ENCODE measurements around the gene COL4A6. TPM values are rescaled to one million over a fixed set of nuclear protein-coding genes. Genes with fewer than 3 reads are reported as not detected.

The COL4A6 gene
- total RNA-seq, 1 donor from 2014 or later = 4.1 TPM

- no peak for TF ChIP-seq CTCF (IDR thresholded peaks at IDR 0.05)
- H3K9me3 Mint-ChIP-seq (ENCODE audit: low read depth) = no peaks in the 10 kb centered on the region
- DNase-seq (ENCODE audit: low spot score) = no peak
- peaks cover 77% of the 10 kb centered on the region for H3K4me1 Mint-ChIP-seq (ENCODE audit: low read depth)
- peak overlapping the region; percentile 47 for H3K4me3 Mint-ChIP-seq (ENCODE audit: unreplicated experiment)
- no peaks in the 10 kb centered on the region for H3K36me3 Mint-ChIP-seq (ENCODE audit: low read depth)
- peak overlapping the region; percentile 93 for H3K27ac Mint-ChIP-seq (ENCODE audit: unreplicated experiment)
- no peaks in the 10 kb centered on the region for H3K27me3 Mint-ChIP-seq (ENCODE audit: low read depth)
These were observed 26.4 kb upstream of the COL4A6 start for GRCh38 chrX:108464604-108465003.

- Mint-ChIP-seq H3K27me3 (ENCODE audit: low read depth) (no peaks in the 10 kb centered on the region), H3K4me1 (ENCODE audit: low read depth) (peaks cover 27% of the 10 kb centered on the region), H3K27ac (ENCODE audit: unreplicated experiment) (no peak overlapping the region), H3K36me3 (ENCODE audit: low read depth) (peaks cover 2% of the 10 kb centered on the region), H3K9me3 (ENCODE audit: low read depth) (peaks cover 16% of the 10 kb centered on the region), H3K4me3 (ENCODE audit: unreplicated experiment) (no peak overlapping the region)
- DNase-seq (ENCODE audit: low spot score) = no peak
- TF ChIP-seq CTCF (IDR thresholded peaks at IDR 0.05) = no peak
These were observed 18.8 kb upstream of the COL4A6 start for GRCh38 chrX:108456971-108457477.

- no peak for TF ChIP-seq CTCF (IDR thresholded peaks at IDR 0.05)
- H3K4me1 Mint-ChIP-seq (ENCODE audit: low read depth) = peaks cover 17% of the 10 kb centered on the region
- peak overlapping the region; percentile 17 for H3K27ac Mint-ChIP-seq (ENCODE audit: unreplicated experiment)
- no peak overlapping the region for H3K4me3 Mint-ChIP-seq (ENCODE audit: unreplicated experiment)
- peaks cover 16% of the 10 kb centered on the region for H3K9me3 Mint-ChIP-seq (ENCODE audit: low read depth)
- no peak for DNase-seq (ENCODE audit: low spot score)
- peaks cover 2% of the 10 kb centered on the region for H3K36me3 Mint-ChIP-seq (ENCODE audit: low read depth)
- no peaks in the 10 kb centered on the region for H3K27me3 Mint-ChIP-seq (ENCODE audit: low read depth)
These were observed 15.6 kb upstream of the COL4A6 start for GRCh38 chrX:108453841-108454240.

GRCh38 chrX:108447303-108447702, 9.1 kb upstream of the COL4A6 start:
- no peak for DNase-seq (ENCODE audit: low spot score)
- Mint-ChIP-seq H3K27me3 (ENCODE audit: low read depth) (no peaks in the 10 kb centered on the region), H3K27ac (ENCODE audit: unreplicated experiment) (no peak overlapping the region)

GRCh38 chrX:108442901-108443464, 4.8 kb upstream of the COL4A6 start:
- no peaks in the 10 kb centered on the region for H3K27me3 Mint-ChIP-seq (ENCODE audit: low read depth)
- peaks cover 5% of the 10 kb centered on the region for H3K36me3 Mint-ChIP-seq (ENCODE audit: low read depth)
- H3K9me3 Mint-ChIP-seq (ENCODE audit: low read depth) = peaks cover 8% of the 10 kb centered on the region
- H3K4me3 Mint-ChIP-seq (ENCODE audit: unreplicated experiment) = peak overlapping the region; percentile 69
- H3K27ac Mint-ChIP-seq (ENCODE audit: unreplicated experiment) = peak overlapping the region; percentile 19
- DNase-seq (ENCODE audit: low spot score) = no peak
- TF ChIP-seq CTCF (IDR thresholded peaks at IDR 0.05) = no peak
- H3K4me1 Mint-ChIP-seq (ENCODE audit: low read depth) = peaks cover 62% of the 10 kb centered on the region

More at GRCh38 chrX:108447303-108447702, 9.1 kb upstream of the COL4A6 start:
- H3K4me3 Mint-ChIP-seq (ENCODE audit: unreplicated experiment) = no peak overlapping the region
- TF ChIP-seq CTCF (IDR thresholded peaks at IDR 0.05) = no peak
- peaks cover 35% of the 10 kb centered on the region for H3K4me1 Mint-ChIP-seq (ENCODE audit: low read depth)
- H3K36me3 Mint-ChIP-seq (ENCODE audit: low read depth) = peaks cover 5% of the 10 kb centered on the region
- H3K9me3 Mint-ChIP-seq (ENCODE audit: low read depth) = peaks cover 8% of the 10 kb centered on the region
